ENCODE results near the gene F12. TPM values are rescaled to one million over a fixed set of nuclear protein-coding genes. Genes with fewer than 3 reads are reported as not detected.

The F12 gene
- total and polyA plus RNA-seq, 2 experiments from 2014 or later: 0.43 to 1.8 TPM

GRCh38 chr5:177448244-177448950 is 39.0 kb upstream of the F12 start:
- H3K9ac ChIP-seq: no peak overlapping the region
- TF ChIP-seq EZH2 (IDR thresholded peaks at IDR 0.05; ENCODE audit: insufficient read depth, poor library complexity, severe bottlenecking) (no peak), EZH2phosphoT487 (IDR thresholded peaks at IDR 0.05; ENCODE audit: insufficient read depth, low read depth) (no peak)
- peaks cover 21% of the 10 kb centered on the region for H3F3A ChIP-seq (ENCODE audit: insufficient read depth)
- no peaks in the 10 kb centered on the region for H3K9me2 ChIP-seq (ENCODE audit: insufficient read depth)
- peaks cover 13% of the 10 kb centered on the region for H3K4me1 ChIP-seq (ENCODE audit: insufficient read depth)
- H4K20me1 ChIP-seq (ENCODE audit: insufficient read depth): no peaks in the 10 kb centered on the region
- no peaks in the 10 kb centered on the region for H3K9me3 ChIP-seq (ENCODE audit: low read depth)
- H2AFZ ChIP-seq: no peak overlapping the region
- DNase-seq: no peak
- in situ Hi-C loops (cut with MboI): no loop called here
- H3K79me2 ChIP-seq (ENCODE audit: insufficient read depth): no peaks in the 10 kb centered on the region
- H3K36me3 ChIP-seq (ENCODE audit: low read depth): no peaks in the 10 kb centered on the region
- no peaks in the 10 kb centered on the region for H3K27me3 ChIP-seq (replicated peaks; ENCODE audit: insufficient read depth)
- H3K4me2 ChIP-seq (ENCODE audit: unreplicated experiment): peak overlapping the region; percentile 65
- peak overlapping the region; percentile 55; the same call in 1 of the 2 replicates for H3K27ac ChIP-seq
- H3K4me3 ChIP-seq: peak overlapping the region; percentile 73; the same call in 1 of the 2 replicates
- 80 to 84% methylated on average over 6 of the region's 6 CpGs for WGBS, 2 experiments (ENCODE audit: low coverage in 1 of 2, low lambda C conversion rate in 2 of 2, missing lambda C conversion rate in 2 of 2)

GRCh38 chr5:177447611-177448243 is 38.4 kb upstream of the F12 start:
- H4K20me1 ChIP-seq (ENCODE audit: insufficient read depth): no peaks in the 10 kb centered on the region
- peaks cover 21% of the 10 kb centered on the region for H3F3A ChIP-seq (ENCODE audit: insufficient read depth)
- no peak overlapping the region for H2AFZ ChIP-seq
- no peaks in the 10 kb centered on the region for H3K9me3 ChIP-seq (ENCODE audit: low read depth)
- DNase-seq: peak; percentile 83
- no peaks in the 10 kb centered on the region for H3K27me3 ChIP-seq (replicated peaks; ENCODE audit: insufficient read depth)
- no peaks in the 10 kb centered on the region for H3K79me2 ChIP-seq (ENCODE audit: insufficient read depth)
- TF ChIP-seq EZH2 (IDR thresholded peaks at IDR 0.05; ENCODE audit: insufficient read depth, poor library complexity, severe bottlenecking) (no peak), EZH2phosphoT487 (IDR thresholded peaks at IDR 0.05; ENCODE audit: insufficient read depth, low read depth) (no peak)
- H3K4me2 ChIP-seq (ENCODE audit: unreplicated experiment): peak overlapping the region; percentile 65
- H3K9me2 ChIP-seq (ENCODE audit: insufficient read depth): no peaks in the 10 kb centered on the region
- in situ Hi-C loops (cut with MboI): no loop called here
- H3K9ac ChIP-seq: peak overlapping the region; percentile 84
- H3K27ac ChIP-seq: peak overlapping the region; percentile 55
- no peaks in the 10 kb centered on the region for H3K36me3 ChIP-seq (ENCODE audit: low read depth)
- 22 to 26% methylated on average over 20 to 21 of the region's 23 CpGs for WGBS, 2 experiments (ENCODE audit: low coverage in 1 of 2, low lambda C conversion rate in 2 of 2, missing lambda C conversion rate in 2 of 2)
- peaks cover 13% of the 10 kb centered on the region for H3K4me1 ChIP-seq (ENCODE audit: insufficient read depth)
- peak overlapping the region; percentile 73 for H3K4me3 ChIP-seq

GRCh38 chr5:177447066-177447610 is 37.8 kb upstream of the F12 start:
- Histone ChIP-seq H3K4me2 (ENCODE audit: unreplicated experiment) (peak overlapping the region; percentile 69), H3K36me3 (ENCODE audit: low read depth) (no peaks in the 10 kb centered on the region), H3K79me2 (ENCODE audit: insufficient read depth) (no peaks in the 10 kb centered on the region), H3K27ac (peak overlapping the region; percentile 27), H3K4me3 (peak overlapping the region; percentile 73), H3F3A (ENCODE audit: insufficient read depth) (peaks cover 21% of the 10 kb centered on the region), H3K27me3 (replicated peaks; ENCODE audit: insufficient read depth) (no peaks in the 10 kb centered on the region), H3K4me1 (ENCODE audit: insufficient read depth) (peaks cover 13% of the 10 kb centered on the region), H4K20me1 (ENCODE audit: insufficient read depth) (no peaks in the 10 kb centered on the region), H3K9me3 (ENCODE audit: low read depth) (no peaks in the 10 kb centered on the region), H3K9ac (peak overlapping the region; percentile 84), H3K9me2 (ENCODE audit: insufficient read depth) (no peaks in the 10 kb centered on the region), H2AFZ (peak overlapping the region; percentile 68; the same call in 1 of the 2 replicates)
- no peak for TF ChIP-seq EZH2 (IDR thresholded peaks at IDR 0.05; ENCODE audit: insufficient read depth, poor library complexity, severe bottlenecking)
- no peak for TF ChIP-seq EZH2phosphoT487 (IDR thresholded peaks at IDR 0.05; ENCODE audit: insufficient read depth, low read depth)
- DNase-seq: peak; percentile 76
- 0 to 3% methylated on average over 5 to 24 of the region's 52 CpGs for WGBS, 2 experiments (ENCODE audit: low coverage in 1 of 2, low lambda C conversion rate in 2 of 2, missing lambda C conversion rate in 2 of 2)
- in situ Hi-C loops (cut with MboI): no loop called here

GRCh38 chr5:177446200-177447065 is 37.1 kb upstream of the F12 start, which contains the start of gene PRR7:
TSS of gene PRR7 (plus strand) at chr5:177446814. CDS start at chr5:177455068, 8,254 bp downstream.
- Histone ChIP-seq H3K79me2 (ENCODE audit: insufficient read depth) (no peaks in the 10 kb centered on the region), H3K27me3 (replicated peaks; ENCODE audit: insufficient read depth) (no peaks in the 10 kb centered on the region), H4K20me1 (ENCODE audit: insufficient read depth) (no peaks in the 10 kb centered on the region), H3K27ac (peak within 1 kb of the TSS; percentile 55), H3K4me3 (peak within 1 kb of the TSS; percentile 73), H3K4me1 (ENCODE audit: insufficient read depth) (peaks cover 13% of the 10 kb centered on the region), H3K9me2 (ENCODE audit: insufficient read depth) (no peaks in the 10 kb centered on the region), H2AFZ (peak within 1 kb of the TSS; percentile 68), H3K4me2 (ENCODE audit: unreplicated experiment) (peak within 1 kb of the TSS; percentile 69), H3K9ac (peak within 1 kb of the TSS; percentile 84), H3K9me3 (ENCODE audit: low read depth) (no peaks in the 10 kb centered on the region), H3F3A (ENCODE audit: insufficient read depth) (peaks cover 21% of the 10 kb centered on the region), H3K36me3 (ENCODE audit: low read depth) (no peaks in the 10 kb centered on the region)
- WGBS, 2 experiments (ENCODE audit: low coverage in 1 of 2, low lambda C conversion rate in 2 of 2, missing lambda C conversion rate in 2 of 2): 1% methylated on average over 39 to 64 of the region's 89 CpGs
- DNase-seq: peak; percentile 88
- TF ChIP-seq EZH2 (IDR thresholded peaks at IDR 0.05; ENCODE audit: insufficient read depth, poor library complexity, severe bottlenecking): no peak
- TF ChIP-seq EZH2phosphoT487 (IDR thresholded peaks at IDR 0.05; ENCODE audit: insufficient read depth, low read depth): no peak
- in situ Hi-C loops (cut with MboI): no loop called here

Data from GM23248 (cell line).